Measurements from ENCODE around the gene SDR9C7.
A peak's percentile ranks its signal among the peaks of the same experiment; 100 is the strongest.
"Not testable (repeated sequence)": the region's sequence is repeated elsewhere in the genome, so short reads cannot be mapped to it uniquely, and the experiment has no call there.

SDR9C7 gene

GRCh38 chr12:56880125-56880992 is 53.8 kb downstream of the SDR9C7 start:
- H3K27ac ChIP-seq = no peak overlapping the region
- TF ChIP-seq, protein P1, sequence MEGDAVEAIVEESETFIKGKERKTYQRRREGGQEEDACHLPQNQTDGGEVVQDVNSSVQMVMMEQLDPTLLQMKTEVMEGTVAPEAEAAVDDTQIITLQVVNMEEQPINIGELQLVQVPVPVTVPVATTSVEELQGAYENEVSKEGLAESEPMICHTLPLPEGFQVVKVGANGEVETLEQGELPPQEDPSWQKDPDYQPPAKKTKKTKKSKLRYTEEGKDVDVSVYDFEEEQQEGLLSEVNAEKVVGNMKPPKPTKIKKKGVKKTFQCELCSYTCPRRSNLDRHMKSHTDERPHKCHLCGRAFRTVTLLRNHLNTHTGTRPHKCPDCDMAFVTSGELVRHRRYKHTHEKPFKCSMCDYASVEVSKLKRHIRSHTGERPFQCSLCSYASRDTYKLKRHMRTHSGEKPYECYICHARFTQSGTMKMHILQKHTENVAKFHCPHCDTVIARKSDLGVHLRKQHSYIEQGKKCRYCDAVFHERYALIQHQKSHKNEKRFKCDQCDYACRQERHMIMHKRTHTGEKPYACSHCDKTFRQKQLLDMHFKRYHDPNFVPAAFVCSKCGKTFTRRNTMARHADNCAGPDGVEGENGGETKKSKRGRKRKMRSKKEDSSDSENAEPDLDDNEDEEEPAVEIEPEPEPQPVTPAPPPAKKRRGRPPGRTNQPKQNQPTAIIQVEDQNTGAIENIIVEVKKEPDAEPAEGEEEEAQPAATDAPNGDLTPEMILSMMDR (conservative IDR thresholded peaks at IDR 0.05) = no peak
- TF ChIP-seq ZFX (IDR thresholded peaks at IDR 0.05) = no peak

GRCh38 chr12:56879240-56880124 is 54.7 kb downstream of the SDR9C7 start:
- not testable (repeated sequence) for H3K27ac ChIP-seq

DNA sequence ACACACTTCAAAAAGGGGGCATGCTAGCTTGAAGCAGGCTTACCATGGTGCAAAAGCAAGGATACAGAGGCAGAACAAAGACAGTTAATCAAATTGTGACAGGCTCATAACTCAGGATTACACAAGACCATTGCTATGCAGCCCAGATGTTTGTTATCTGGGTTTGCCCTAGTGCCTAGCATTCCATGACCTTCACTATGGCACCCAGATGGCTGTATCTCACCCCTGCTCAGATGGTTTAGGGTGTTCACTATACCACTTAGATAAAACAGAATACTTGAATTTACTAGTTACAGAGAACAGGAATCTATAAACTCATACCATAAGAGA is 56.2 kb downstream of the SDR9C7 start:
- TF ChIP-seq ZFX (IDR thresholded peaks at IDR 0.05) = no peak
- TF ChIP-seq, protein P1 (conservative IDR thresholded peaks at IDR 0.05) = no peak
- H3K27ac ChIP-seq = no peak overlapping the region

DNA sequence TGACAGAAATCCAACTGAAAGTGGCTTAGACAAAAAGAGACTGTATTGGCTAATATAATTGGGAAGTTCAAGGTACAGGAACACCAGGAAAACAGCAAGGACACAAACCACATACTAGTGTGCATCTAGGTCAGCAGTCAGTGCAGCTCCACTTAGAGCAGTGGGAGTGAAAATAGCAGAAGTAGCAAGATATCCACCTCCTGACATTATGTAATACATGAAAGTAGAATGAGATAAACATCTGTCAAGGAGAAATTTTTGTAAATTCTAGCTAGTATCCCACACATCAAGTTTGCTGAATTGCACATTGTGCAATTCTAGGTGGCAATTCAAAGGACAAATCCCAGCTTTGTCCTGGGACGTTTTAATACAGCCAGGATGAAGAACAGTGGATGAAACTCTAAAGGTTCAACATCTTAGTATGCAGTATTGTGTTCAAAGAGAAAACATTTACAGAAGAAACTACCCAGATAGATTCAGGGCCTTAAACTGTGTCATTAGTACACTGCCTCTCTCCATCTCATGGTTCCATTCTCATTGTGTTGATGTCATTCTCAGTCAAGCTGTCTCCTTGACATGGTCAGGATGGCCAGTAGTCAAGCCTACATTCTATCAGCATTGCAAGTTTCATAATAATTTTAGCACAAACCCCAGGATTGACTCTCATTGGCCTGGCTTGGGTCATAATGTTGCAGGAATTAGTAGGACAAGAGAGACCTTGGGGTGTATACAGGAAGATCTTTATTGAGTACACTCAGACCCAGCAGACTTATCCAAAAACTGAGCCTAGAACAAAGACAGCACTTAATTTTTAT is 56.8 kb downstream of the SDR9C7 start:
- no peak overlapping the region for H3K27ac ChIP-seq
- TF ChIP-seq, protein P1 (conservative IDR thresholded peaks at IDR 0.05) = no peak
- TF ChIP-seq ZFX (IDR thresholded peaks at IDR 0.05) = no peak

GRCh38 chr12:56874821-56875220 is 59.4 kb downstream of the SDR9C7 start:
- H3K27ac ChIP-seq = no peak overlapping the region
- no peak for TF ChIP-seq ZFX (IDR thresholded peaks at IDR 0.05)
- TF ChIP-seq, protein P1 (conservative IDR thresholded peaks at IDR 0.05) = no peak

GRCh38 chr12:56873382-56873781 is 60.8 kb downstream of the SDR9C7 start:
- peak overlapping the region; percentile 67 for H3K27ac ChIP-seq
- TF ChIP-seq, protein P1 (conservative IDR thresholded peaks at IDR 0.05) = no peak
- no peak for TF ChIP-seq ZFX (IDR thresholded peaks at IDR 0.05)

Data from C4-2B (cell line).